SK-N-SH (cell line): ENCODE measurements around the gene ZDHHC19. TPM values are rescaled to one million over a fixed set of nuclear protein-coding genes. Genes with fewer than 3 reads are reported as not detected.

Source experiments
- CTCF ChIA-PET: fragments of 300-600, 350-600 bp; formaldehyde crosslinking; extraction: SDS; loops from one replicate; lab custom pipeline; 2021; lab: Yijun Ruan, JAX
- POLR2A ChIA-PET: fragments of 350-600 bp; sonication (Branson Sonifier 250); formaldehyde crosslinking; extraction: SDS; loops from one replicate; lab custom pipeline; 2020; ENCODE audit warnings: antibody characterized with exemption, inconsistent platforms; lab: Yijun Ruan, JAX
- DNase-seq: peaks from one replicate; pipeline ENCODE4 v3.0.0; 2012
- H2AFZ ChIP-seq: fragments of 200-600 bp; sonication (generic); 2 replicates; pipeline ENCODE4 v1.8.1; 2016; ENCODE audit warnings: antibody characterized with exemption, mild to moderate bottlenecking, low read depth
- H3F3A ChIP-seq: fragments of 200-600 bp; sonication (generic); replicated peaks from 2 replicates; pipeline ENCODE3; 2016; ENCODE audit warnings: antibody characterized with exemption, mild to moderate bottlenecking; ENCODE audit not compliant: insufficient read depth
- H3K27ac ChIP-seq, 2 experiments: fragments of 200-500 bp in 1 of 2; fragments of 200-600 bp in 1 of 2; sonication (Bioruptor generic) in 1 of 2; sonication (generic), shearing (Covaris generic) in 1 of 2; 2 replicates each; pipeline versions ENCODE4 v1.5.1 to v1.6.1; 2014 to 2016; ENCODE audit warnings: low read depth in 2 of 2, inconsistent platforms in 1 of 2, low read length in 1 of 2, mild to moderate bottlenecking in 1 of 2, mixed read lengths in 1 of 2
- H3K27me3 ChIP-seq: fragments of 200-600 bp; sonication (generic), shearing (Covaris generic); 2 replicates; pipeline ENCODE4 v1.6.1; 2016; ENCODE audit warnings: mixed run types; ENCODE audit not compliant: insufficient read depth
- H3K36me3 ChIP-seq, 2 experiments: fragments of 200-500 bp in 1 of 2; fragments of 200-600 bp in 1 of 2; sonication (Bioruptor generic) in 1 of 2; sonication (generic) in 1 of 2; replicated peaks in 1 of 2; 2 replicates each; pipeline versions ENCODE3 to v1.5.1; 2014 to 2016; ENCODE audit warnings: low read length in 1 of 2, mild to moderate bottlenecking in 1 of 2; ENCODE audit not compliant: insufficient read depth in 2 of 2, control insufficient read depth in 1 of 2
- H3K4me1 ChIP-seq, 2 experiments: fragments of 200-500 bp in 1 of 2; fragments of 200-600 bp in 1 of 2; sonication (Bioruptor generic) in 1 of 2; sonication (generic), shearing (Covaris generic) in 1 of 2; 2 replicates each; pipeline versions ENCODE4 v1.5.1 to v1.6.1; 2014 to 2016; ENCODE audit warnings: low read depth in 1 of 2, low read length in 1 of 2, mixed run types in 1 of 2; ENCODE audit not compliant: insufficient read depth in 2 of 2, control insufficient read depth in 1 of 2
- H3K4me2 ChIP-seq: fragments of 200-600 bp; sonication (generic), shearing (Covaris generic); 2 replicates; pipeline ENCODE4 v1.6.1; 2017; ENCODE audit warnings: mixed run types
- H3K4me3 ChIP-seq, 2 experiments: fragments of 200-500 bp in 1 of 2; fragments of 200-600 bp in 1 of 2; sonication (Bioruptor generic) in 1 of 2; sonication (generic), shearing (Covaris generic) in 1 of 2; 2 replicates each; pipeline versions ENCODE4 v1.5.1 to v1.8.1; 2014 to 2016; ENCODE audit warnings: low read depth in 2 of 2, inconsistent platforms in 1 of 2, low read length in 1 of 2, mild to moderate bottlenecking in 1 of 2, mixed read lengths in 1 of 2, moderate library complexity in 1 of 2
- H3K79me2 ChIP-seq: fragments of 200-600 bp; sonication (generic); 2 replicates; pipeline ENCODE4 v1.8.1; 2017; ENCODE audit warnings: mild to moderate bottlenecking; ENCODE audit not compliant: insufficient read depth
- H3K9ac ChIP-seq: fragments of 200-600 bp; sonication (generic); 2 replicates; pipeline ENCODE4 v1.6.1; 2017; ENCODE audit warnings: mixed run types
- H3K9me2 ChIP-seq: fragments of 200-600 bp; sonication (generic); 2 replicates; pipeline ENCODE4 v1.6.1; 2017; ENCODE audit warnings: mixed run types
- H3K9me3 ChIP-seq: fragments of 200-600 bp; sonication (generic); 2 replicates; pipeline ENCODE4 v1.6.1; 2017; ENCODE audit warnings: mixed run types, mild to moderate bottlenecking, moderate library complexity
- H4K20me1 ChIP-seq: fragments of 200-600 bp; sonication (generic); 2 replicates; pipeline ENCODE4 v1.6.1; 2017; ENCODE audit warnings: mild to moderate bottlenecking, mixed run types; ENCODE audit not compliant: insufficient read depth
- EP300 ChIP-seq, 2 experiments: IDR thresholded peaks; 2 replicates each; pipeline versions ENCODE4 v1.4.0 to v1.6.1; 2012; ENCODE audit warnings: borderline replicate concordance in 1 of 2, low read depth in 1 of 2, low read length in 1 of 2
- EZH2phosphoT487 ChIP-seq: fragments of 200-600 bp; sonication (generic); IDR thresholded peaks from 2 replicates; pipeline ENCODE4 v1.6.1; 2017; ENCODE audit warnings: low read depth, mixed run types, mild to moderate bottlenecking, antibody characterized with exemption, moderate library complexity, borderline replicate concordance
- FOXJ3 ChIP-seq: sonication (generic); formaldehyde crosslinking; IDR thresholded peaks from 2 replicates; pipeline ENCODE4 v1.5.1; 2020; ENCODE audit warnings: mild to moderate bottlenecking, missing genetic modification reagents
- GABPA ChIP-seq: IDR thresholded peaks from 2 replicates; pipeline ENCODE4 v1.4.0; 2012; ENCODE audit warnings: low read depth, mild to moderate bottlenecking
- NFIC ChIP-seq: IDR thresholded peaks from 2 replicates; pipeline ENCODE4 v1.4.0; 2012; ENCODE audit warnings: borderline replicate concordance
- REST ChIP-seq: IDR thresholded peaks from 2 replicates; pipeline ENCODE4 v1.6.1; 2012; ENCODE audit warnings: mild to moderate bottlenecking, low read depth, low read length, moderate library complexity
- RFX5 ChIP-seq: IDR thresholded peaks from 2 replicates; pipeline ENCODE4 v1.6.1; 2012; ENCODE audit warnings: mild to moderate bottlenecking, improper control_type of control experiment, low read length
- RXRA ChIP-seq: IDR thresholded peaks from 2 replicates; pipeline ENCODE4 v1.4.0; 2012; ENCODE audit warnings: low read depth, mild to moderate bottlenecking, borderline replicate concordance
- TAF1 ChIP-seq: IDR thresholded peaks from 2 replicates; pipeline ENCODE4 v1.6.1; 2012; ENCODE audit warnings: low read depth, mild to moderate bottlenecking, low read length, moderate library complexity, borderline replicate concordance
- TCF12 ChIP-seq: IDR thresholded peaks from 2 replicates; pipeline ENCODE4 v1.4.0; 2012
- USF1 ChIP-seq: IDR thresholded peaks from 2 replicates; pipeline ENCODE4 v1.4.0; 2012; ENCODE audit warnings: low read depth, borderline replicate concordance
- YY1 ChIP-seq: IDR thresholded peaks from 2 replicates; pipeline ENCODE4 v1.4.0; 2012; ENCODE audit warnings: low read depth, mild to moderate bottlenecking
- ZBTB33 ChIP-seq: IDR thresholded peaks from 2 replicates; pipeline ENCODE4 v1.4.0; 2012; ENCODE audit warnings: low read depth, borderline replicate concordance
- WGBS: methylation state at CpG from one replicate; pipeline ENCODE4 v1.1.6; 2017; ENCODE audit warnings: low lambda C conversion rate; 5-methylcytosine and 5-hydroxymethylcytosine counted together
- polyA plus RNA-seq, 3 experiments: library from polyadenylated mRNA; depleted of rRNA; stranded (reverse); fragments of >200 nt; gene quantifications; 2 replicates each; pipeline ENCODE4 v1.2.3, GENCODE V29; 2012
- TF ChIP-seq, protein P1 (sequence below): fragments of 150-350 bp; IDR thresholded peaks from 2 replicates; pipeline ENCODE4 v1.6.1; 2016; ENCODE audit warnings: mild to moderate bottlenecking, low read depth, low read length
- TF ChIP-seq, protein P2 (sequence below): fragments of 200-600 bp; sonication (generic); IDR thresholded peaks from 2 replicates; pipeline ENCODE4 v1.6.1; 2017; ENCODE audit warnings: antibody characterized with exemption, mild to moderate bottlenecking, moderate library complexity

Gene ZDHHC19
- polyA plus RNA-seq, 1 of the 3 experiments (the other 2 are of a cell fraction) = not detected

GRCh38 chr3:196192036-196192523 lies 19.1 kb downstream of the ZDHHC19 start:
- H3K9me2 ChIP-seq = no peaks in the 10 kb centered on the region
- H3K9ac ChIP-seq = no peak overlapping the region
- DNase-seq = peak; percentile 11
- H3K27me3 ChIP-seq = no peaks in the 10 kb centered on the region
- no peak overlapping the region; a peak in 1 of 4 replicates for H3K27ac ChIP-seq
- no peak overlapping the region for H3K4me3 ChIP-seq
- POLR2A ChIA-PET = no interaction called here
- no peaks in the 10 kb centered on the region for H3K79me2 ChIP-seq
- no peaks in the 10 kb centered on the region for H3K36me3 ChIP-seq
- H2AFZ ChIP-seq = no peak overlapping the region
- 92% methylated on average over 7 of the region's 11 CpGs for WGBS
- CTCF ChIA-PET = interaction anchor here (1.0 to 13.7 kb wide), 2 partner anchors 13 to 119 kb away, joined by 3 to 258 read pairs; no protein-coding TSS in a partner anchor
- no peaks in the 10 kb centered on the region for H4K20me1 ChIP-seq
- peaks cover 0 to 30% of the 10 kb centered on the region in 2 experiments; a peak in 1 of 4 replicates for H3K4me1 ChIP-seq
- no peak overlapping the region for H3K4me2 ChIP-seq
- no peaks in the 10 kb centered on the region for H3F3A ChIP-seq
- no peak for TF ChIP-seq ZBTB33
- H3K9me3 ChIP-seq = no peaks in the 10 kb centered on the region

DNA sequence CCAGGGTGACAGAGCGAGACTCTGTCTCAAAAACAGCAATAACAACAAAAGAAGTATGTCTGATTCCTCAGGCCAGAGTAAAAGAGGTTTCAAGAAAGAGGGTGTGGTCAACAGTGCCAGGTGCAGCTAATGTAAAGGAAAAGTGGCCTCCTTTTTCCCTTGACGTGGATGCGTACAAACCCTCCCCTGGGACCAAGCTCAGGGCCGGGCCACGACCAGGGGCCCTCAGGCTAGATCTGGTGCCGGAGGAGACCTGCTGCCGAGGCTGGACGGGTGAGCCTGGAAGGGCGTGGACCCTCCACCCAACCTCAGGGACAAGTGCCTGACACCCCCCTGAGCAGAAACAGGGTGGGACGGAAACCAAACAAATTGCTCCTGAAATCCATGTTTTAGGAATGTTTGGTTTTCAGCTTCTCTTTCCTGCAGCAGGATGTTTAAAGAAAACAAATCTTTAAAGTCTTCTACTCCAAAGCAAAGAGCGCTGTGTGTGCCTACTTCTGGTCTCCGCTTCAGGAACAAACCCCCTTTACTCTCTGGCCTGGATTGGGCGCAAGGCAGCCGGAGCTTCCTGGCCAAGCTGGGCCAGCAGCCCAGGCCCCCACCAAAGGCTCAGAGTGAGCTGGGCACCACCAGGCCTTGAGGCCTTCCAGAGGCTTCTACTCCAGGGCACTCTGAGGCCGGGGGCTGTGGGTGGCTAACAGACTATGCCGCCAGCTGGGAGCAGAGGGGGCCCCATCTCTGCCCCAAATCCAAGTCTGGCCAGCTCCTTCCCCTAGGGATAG lies 21.4 kb downstream of the ZDHHC19 start:
- Histone ChIP-seq H3K27ac (no peak overlapping the region), H3K79me2 (no peaks in the 10 kb centered on the region), H2AFZ (no peak overlapping the region), H3K4me3 (no peak overlapping the region), H3K4me2 (no peak overlapping the region), H3K9me2 (no peaks in the 10 kb centered on the region), H4K20me1 (no peaks in the 10 kb centered on the region), H3K9me3 (no peaks in the 10 kb centered on the region), H3K27me3 (no peaks in the 10 kb centered on the region), H3K4me1 (peaks cover 0 to 38% of the 10 kb centered on the region in 2 experiments; a peak in 1 of 4 replicates), H3F3A (no peaks in the 10 kb centered on the region), H3K36me3 (no peaks in the 10 kb centered on the region), H3K9ac (no peak overlapping the region)
- POLR2A ChIA-PET = no interaction called here
- peak; percentile 4 for DNase-seq
- CTCF ChIA-PET = interaction anchor here (13.7 kb wide), 1 partner anchor 117 kb away, joined by 258 read pairs; no protein-coding TSS in a partner anchor
- 93% methylated on average over 13 of the region's 16 CpGs for WGBS
- TF ChIP-seq TAF1 (no peak), GABPA (no peak), NFIC (no peak), RXRA (no peak), USF1 (no peak), TCF12 (no peak), YY1 (no peak), FOXJ3 (CRISPR knock-in tag) (no peak), REST (no peak), EP300 (IDR thresholded peaks at IDR 0.05; ENCODE audit: borderline replicate concordance in 1 of 2, low read depth in 1 of 2, low read length in 1 of 2) (no peak), EZH2phosphoT487 (no peak), RFX5 (no peak)
- TF ChIP-seq, protein P1, sequence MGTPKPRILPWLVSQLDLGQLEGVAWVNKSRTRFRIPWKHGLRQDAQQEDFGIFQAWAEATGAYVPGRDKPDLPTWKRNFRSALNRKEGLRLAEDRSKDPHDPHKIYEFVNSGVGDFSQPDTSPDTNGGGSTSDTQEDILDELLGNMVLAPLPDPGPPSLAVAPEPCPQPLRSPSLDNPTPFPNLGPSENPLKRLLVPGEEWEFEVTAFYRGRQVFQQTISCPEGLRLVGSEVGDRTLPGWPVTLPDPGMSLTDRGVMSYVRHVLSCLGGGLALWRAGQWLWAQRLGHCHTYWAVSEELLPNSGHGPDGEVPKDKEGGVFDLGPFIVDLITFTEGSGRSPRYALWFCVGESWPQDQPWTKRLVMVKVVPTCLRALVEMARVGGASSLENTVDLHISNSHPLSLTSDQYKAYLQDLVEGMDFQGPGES = no peak
- TF ChIP-seq, protein P2, sequence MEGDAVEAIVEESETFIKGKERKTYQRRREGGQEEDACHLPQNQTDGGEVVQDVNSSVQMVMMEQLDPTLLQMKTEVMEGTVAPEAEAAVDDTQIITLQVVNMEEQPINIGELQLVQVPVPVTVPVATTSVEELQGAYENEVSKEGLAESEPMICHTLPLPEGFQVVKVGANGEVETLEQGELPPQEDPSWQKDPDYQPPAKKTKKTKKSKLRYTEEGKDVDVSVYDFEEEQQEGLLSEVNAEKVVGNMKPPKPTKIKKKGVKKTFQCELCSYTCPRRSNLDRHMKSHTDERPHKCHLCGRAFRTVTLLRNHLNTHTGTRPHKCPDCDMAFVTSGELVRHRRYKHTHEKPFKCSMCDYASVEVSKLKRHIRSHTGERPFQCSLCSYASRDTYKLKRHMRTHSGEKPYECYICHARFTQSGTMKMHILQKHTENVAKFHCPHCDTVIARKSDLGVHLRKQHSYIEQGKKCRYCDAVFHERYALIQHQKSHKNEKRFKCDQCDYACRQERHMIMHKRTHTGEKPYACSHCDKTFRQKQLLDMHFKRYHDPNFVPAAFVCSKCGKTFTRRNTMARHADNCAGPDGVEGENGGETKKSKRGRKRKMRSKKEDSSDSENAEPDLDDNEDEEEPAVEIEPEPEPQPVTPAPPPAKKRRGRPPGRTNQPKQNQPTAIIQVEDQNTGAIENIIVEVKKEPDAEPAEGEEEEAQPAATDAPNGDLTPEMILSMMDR = no peak
